Smooth muscle cell (in vitro differentiated cells): ENCODE data around the gene KIF2A. TPM values are rescaled to one million over a fixed set of nuclear protein-coding genes. Genes with fewer than 3 reads are reported as not detected.

Experiments used
- DNase-seq: peaks from one replicate; lab custom pipeline; 2025; ENCODE audit not compliant: unreplicated experiment; lab: John Stamatoyannopoulos, UW
- H2AFZ ChIP-seq: fragments of 200-600 bp; sonication (generic); 2 replicates; pipeline ENCODE4 v1.6.0; 2016; ENCODE audit warnings: antibody characterized with exemption, low read depth, mild to moderate bottlenecking
- H3F3A ChIP-seq: fragments of 200-600 bp; sonication (generic); 2 replicates; pipeline ENCODE4 v1.6.0; 2017; ENCODE audit warnings: antibody characterized with exemption, low read depth
- H3K27ac ChIP-seq: fragments of 200-600 bp; sonication (generic); 2 replicates; pipeline ENCODE4 v1.5.1; 2016; ENCODE audit warnings: low read depth, mild to moderate bottlenecking
- H3K27me3 ChIP-seq: fragments of 200-600 bp; sonication (generic); 2 replicates; pipeline ENCODE4 v1.6.1; 2016; ENCODE audit warnings: low read depth, mild to moderate bottlenecking
- H3K36me3 ChIP-seq: fragments of 200-600 bp; sonication (generic); 2 replicates; pipeline ENCODE4 v1.5.1; 2016; ENCODE audit warnings: low read depth
- H3K4me1 ChIP-seq: fragments of 200-600 bp; sonication (generic); 2 replicates; pipeline ENCODE4 v1.5.1; 2016; ENCODE audit warnings: low read depth
- H3K4me2 ChIP-seq: fragments of 200-600 bp; sonication (generic); 2 replicates; pipeline ENCODE4 v1.6.0; 2016; ENCODE audit warnings: mild to moderate bottlenecking
- H3K4me3 ChIP-seq: fragments of 200-600 bp; sonication (generic); 2 replicates; pipeline ENCODE4 v1.5.1; 2016; ENCODE audit warnings: mild to moderate bottlenecking
- H3K79me2 ChIP-seq: fragments of 200-600 bp; sonication (generic); 2 replicates; pipeline ENCODE4 v1.6.0; 2016; ENCODE audit warnings: low read depth, mild to moderate bottlenecking
- H3K9ac ChIP-seq: fragments of 200-600 bp; sonication (generic); 2 replicates; pipeline ENCODE4 v1.6.0; 2016; ENCODE audit warnings: low read depth
- H3K9me3 ChIP-seq: fragments of 200-600 bp; sonication (generic); replicated peaks from 2 replicates; pipeline ENCODE4 v1.5.1; 2016; ENCODE audit warnings: low read depth
- H4K20me1 ChIP-seq: fragments of 200-600 bp; sonication (generic); 2 replicates; pipeline ENCODE4 v1.6.0; 2016; ENCODE audit warnings: low read depth
- WGBS: methylation state at CpG from one replicate; pipeline ENCODE4 v1.1.7; 2016; ENCODE audit warnings: low lambda C conversion rate; 5-methylcytosine and 5-hydroxymethylcytosine counted together
- polyA plus RNA-seq: library from polyadenylated mRNA; unstranded; fragments of >200 nt; fragmentation: Nextera tagmentation; extraction: Ambion mirVana; gene quantifications from 2 replicates; pipeline ENCODE4 v1.2.1, GENCODE V29; 2016
- total RNA-seq: library from RNA; depleted of rRNA; stranded (reverse); fragments of >200 nt; gene quantifications from 2 replicates; pipeline ENCODE4 v1.2.3, GENCODE V29; 2014
- TF ChIP-seq, protein P1 (sequence below): fragments of 200-600 bp; sonication (generic); IDR thresholded peaks from 2 replicates; pipeline ENCODE4 v1.5.1; 2017; ENCODE audit warnings: borderline replicate concordance, mild to moderate bottlenecking, antibody characterized with exemption; ENCODE audit not compliant: insufficient read depth, poor library complexity, severe bottlenecking

KIF2A gene
- total and polyA plus RNA-seq, 2 experiments from 2014 or later = 34.4 to 89.2 TPM

DNA sequence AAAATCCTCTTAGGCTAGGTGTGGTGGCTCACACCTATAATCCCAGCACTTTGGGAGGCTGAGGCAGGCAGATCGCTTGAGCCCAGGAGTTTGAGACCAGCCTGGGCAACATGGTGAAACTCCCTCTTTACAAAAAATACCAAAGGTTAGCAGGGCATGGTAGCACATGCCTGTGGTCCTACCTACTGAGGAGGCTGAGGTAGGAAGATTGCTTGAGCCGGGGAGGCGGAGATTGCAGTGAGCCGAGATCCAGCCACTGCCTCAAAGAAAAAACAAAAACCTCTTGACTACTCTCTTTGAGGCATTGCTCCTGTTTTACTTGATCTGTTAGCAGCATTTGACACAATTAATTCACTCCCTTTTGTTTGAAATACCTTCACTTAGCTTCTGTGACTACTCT is 20.7 kb downstream of the KIF2A start:
- 82% methylated on average over 4 of the region's 4 CpGs for WGBS
- TF ChIP-seq, protein P1, sequence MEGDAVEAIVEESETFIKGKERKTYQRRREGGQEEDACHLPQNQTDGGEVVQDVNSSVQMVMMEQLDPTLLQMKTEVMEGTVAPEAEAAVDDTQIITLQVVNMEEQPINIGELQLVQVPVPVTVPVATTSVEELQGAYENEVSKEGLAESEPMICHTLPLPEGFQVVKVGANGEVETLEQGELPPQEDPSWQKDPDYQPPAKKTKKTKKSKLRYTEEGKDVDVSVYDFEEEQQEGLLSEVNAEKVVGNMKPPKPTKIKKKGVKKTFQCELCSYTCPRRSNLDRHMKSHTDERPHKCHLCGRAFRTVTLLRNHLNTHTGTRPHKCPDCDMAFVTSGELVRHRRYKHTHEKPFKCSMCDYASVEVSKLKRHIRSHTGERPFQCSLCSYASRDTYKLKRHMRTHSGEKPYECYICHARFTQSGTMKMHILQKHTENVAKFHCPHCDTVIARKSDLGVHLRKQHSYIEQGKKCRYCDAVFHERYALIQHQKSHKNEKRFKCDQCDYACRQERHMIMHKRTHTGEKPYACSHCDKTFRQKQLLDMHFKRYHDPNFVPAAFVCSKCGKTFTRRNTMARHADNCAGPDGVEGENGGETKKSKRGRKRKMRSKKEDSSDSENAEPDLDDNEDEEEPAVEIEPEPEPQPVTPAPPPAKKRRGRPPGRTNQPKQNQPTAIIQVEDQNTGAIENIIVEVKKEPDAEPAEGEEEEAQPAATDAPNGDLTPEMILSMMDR = no peak
- peaks cover 99% of the 10 kb centered on the region for H4K20me1 ChIP-seq
- H3K9ac ChIP-seq = no peak overlapping the region
- no peaks in the 10 kb centered on the region for H3K36me3 ChIP-seq
- no peaks in the 10 kb centered on the region for H3F3A ChIP-seq
- no peak overlapping the region for H3K4me3 ChIP-seq
- no peak for DNase-seq
- no peak overlapping the region for H3K4me2 ChIP-seq
- H3K27me3 ChIP-seq = no peaks in the 10 kb centered on the region
- peaks cover 100% of the 10 kb centered on the region for H3K79me2 ChIP-seq
- no peaks in the 10 kb centered on the region for H3K9me3 ChIP-seq
- no peak overlapping the region for H2AFZ ChIP-seq
- H3K4me1 ChIP-seq = no peaks in the 10 kb centered on the region
- no peak overlapping the region for H3K27ac ChIP-seq

DNA sequence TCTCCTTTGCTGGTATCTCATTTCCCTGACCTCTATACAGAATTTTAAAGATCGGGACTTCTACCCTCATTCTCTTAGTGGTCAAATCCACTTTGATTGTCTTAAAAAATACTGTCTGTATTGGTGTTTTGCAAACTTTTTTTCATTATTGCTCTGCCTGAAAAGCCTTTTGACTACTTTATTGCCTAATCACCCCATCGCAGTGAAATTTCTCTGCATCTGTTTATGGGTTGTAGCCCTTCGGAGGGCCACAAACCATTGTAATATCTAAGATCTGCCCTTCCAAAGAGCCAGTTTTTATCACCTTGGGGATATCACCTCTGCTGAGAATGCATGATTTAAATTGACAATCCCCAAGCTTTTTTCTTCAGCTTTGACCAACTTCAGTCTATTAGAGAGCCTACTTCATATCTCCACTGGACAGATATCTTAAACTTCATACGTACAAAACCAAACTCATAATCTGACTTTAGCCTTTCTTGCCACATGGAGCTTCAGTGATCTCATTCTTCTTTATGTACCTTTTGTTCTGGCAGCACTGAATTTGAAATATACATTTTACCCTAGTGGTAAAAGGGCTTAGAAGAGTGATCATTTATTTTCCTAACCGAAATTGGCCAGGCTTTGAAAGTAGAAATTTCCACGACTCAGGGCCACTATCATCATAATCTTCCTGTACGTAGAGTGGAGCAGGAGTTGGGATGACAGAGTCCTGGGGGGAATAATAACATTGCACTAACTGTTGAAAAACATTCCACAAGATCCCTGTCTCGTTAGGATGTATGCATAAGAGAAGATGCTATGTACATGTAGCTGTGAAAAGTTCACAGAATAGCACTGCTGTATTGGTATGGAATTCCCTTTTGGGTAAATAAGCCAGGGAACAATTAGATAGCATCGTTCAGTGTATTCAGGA is 21.4 kb downstream of the KIF2A start:
- Histone ChIP-seq H3K79me2 (peaks cover 100% of the 10 kb centered on the region), H3K9ac (no peak overlapping the region), H3K9me3 (no peaks in the 10 kb centered on the region), H3K27me3 (no peaks in the 10 kb centered on the region), H3K4me2 (no peak overlapping the region), H3K4me3 (no peak overlapping the region), H2AFZ (no peak overlapping the region), H3K27ac (no peak overlapping the region), H3K4me1 (no peaks in the 10 kb centered on the region), H3K36me3 (no peaks in the 10 kb centered on the region), H4K20me1 (peaks cover 99% of the 10 kb centered on the region), H3F3A (no peaks in the 10 kb centered on the region)
- TF ChIP-seq, protein P1 = no peak
- WGBS = 78% methylated on average over 9 of the region's 9 CpGs
- DNase-seq = no peak

DNA sequence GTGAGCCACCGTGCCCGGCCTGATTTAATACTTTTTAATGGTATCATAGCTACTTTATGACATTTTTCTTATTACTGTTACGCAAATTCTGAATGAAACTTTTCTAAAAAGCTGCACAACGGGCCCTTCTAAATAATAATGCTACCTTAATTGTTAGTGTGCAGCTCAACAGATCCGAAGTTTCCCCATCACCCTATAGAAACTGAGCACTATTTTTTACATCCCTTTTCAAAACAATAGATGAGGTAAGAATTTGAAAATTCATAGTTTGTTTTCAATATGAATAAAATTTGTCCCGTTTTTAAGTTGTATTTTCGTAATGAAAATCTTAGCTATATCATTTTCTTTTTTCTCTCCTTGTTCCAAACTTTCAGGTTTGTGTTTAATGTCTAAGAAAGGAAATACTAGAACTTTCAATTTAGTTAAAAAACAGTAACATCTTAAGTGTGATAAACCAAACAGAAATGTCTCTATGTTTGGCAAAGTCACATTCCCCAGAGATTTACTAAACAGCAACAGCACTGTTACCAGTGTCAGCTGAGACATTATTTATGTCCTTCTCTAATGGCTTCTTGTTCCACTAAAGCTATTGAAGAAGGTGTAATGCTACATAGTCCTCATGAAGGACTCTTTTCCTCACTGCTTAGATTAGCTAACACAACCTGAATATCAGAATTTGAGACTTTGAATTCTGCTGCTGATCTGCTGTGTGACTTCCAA is 22.9 kb downstream of the KIF2A start:
- WGBS = 90% methylated on average over 7 of the region's 7 CpGs
- H4K20me1 ChIP-seq = peaks cover 99% of the 10 kb centered on the region
- no peaks in the 10 kb centered on the region for H3F3A ChIP-seq
- no peak overlapping the region for H3K9ac ChIP-seq
- no peaks in the 10 kb centered on the region for H3K9me3 ChIP-seq
- no peak overlapping the region for H3K4me2 ChIP-seq
- no peak overlapping the region for H3K27ac ChIP-seq
- H3K4me3 ChIP-seq = no peak overlapping the region
- H3K27me3 ChIP-seq = no peaks in the 10 kb centered on the region
- H2AFZ ChIP-seq = no peak overlapping the region
- TF ChIP-seq, protein P1 = no peak
- H3K36me3 ChIP-seq = no peaks in the 10 kb centered on the region
- peaks cover 100% of the 10 kb centered on the region for H3K79me2 ChIP-seq
- H3K4me1 ChIP-seq = no peaks in the 10 kb centered on the region
- no peak for DNase-seq
